ENCODE measurements around the gene GLIS2. TPM values are rescaled to one million over a fixed set of nuclear protein-coding genes. Genes with fewer than 3 reads are reported as not detected.
A peak's percentile ranks its signal among the peaks of the same experiment; 100 is the strongest.

The GLIS2 gene
- total and polyA plus RNA-seq, 10 of the 15 experiments (the other 5 are each of a cell fraction or from before 2014, with no cell fraction given) = 0.03 to 0.64 (median 0.18) TPM; not detected in 4

DNA sequence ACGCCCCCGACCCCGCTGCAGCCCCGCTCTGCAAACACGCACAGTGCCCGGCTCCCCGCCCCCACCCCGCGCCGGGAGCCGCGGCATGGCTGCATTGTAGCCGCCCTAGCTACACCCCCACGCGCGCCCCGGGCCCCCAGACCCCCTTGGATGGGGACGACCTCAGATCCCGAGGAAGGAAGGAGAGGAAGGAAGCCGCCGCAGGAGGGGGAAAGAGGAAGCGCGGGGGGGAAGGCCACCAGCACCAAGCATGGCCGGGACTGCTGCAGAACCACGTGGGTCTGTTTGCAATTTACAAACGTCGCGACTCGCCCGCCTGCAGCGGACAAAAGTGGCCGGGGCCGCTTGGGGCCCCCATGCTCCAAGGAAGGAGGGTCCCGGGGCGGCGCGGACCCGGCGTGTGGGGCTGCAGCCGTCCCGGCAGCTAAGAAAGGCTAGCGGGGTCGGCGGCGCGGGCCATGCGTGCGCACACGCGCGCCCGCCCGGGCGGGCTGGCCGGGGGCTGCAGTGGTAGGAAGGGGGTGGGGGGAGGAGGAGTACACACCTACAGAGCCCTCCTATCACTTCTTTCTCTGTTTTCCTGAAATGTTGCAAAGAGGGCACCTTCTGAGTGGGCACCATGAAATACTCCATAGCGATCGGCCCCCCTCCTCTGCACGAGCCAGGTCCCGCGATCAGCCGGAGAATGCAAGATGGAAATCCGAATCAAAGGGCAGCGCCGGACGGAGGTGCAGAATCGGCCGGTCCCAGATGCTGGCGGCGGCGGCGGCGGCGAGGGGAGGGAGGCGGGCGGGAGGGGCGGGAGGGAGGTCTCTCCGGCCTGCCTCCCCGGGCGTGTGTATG lies 43.5 kb upstream of the GLIS2 start (continued):
- TF ChIP-seq PKNOX1 (IDR thresholded peaks at IDR 0.05) = no peak
- no peak for TF ChIP-seq BMI1 (IDR thresholded peaks at IDR 0.05; ENCODE audit: borderline replicate concordance)
- TF ChIP-seq POLR2AphosphoS2 (IDR thresholded peaks at IDR 0.05; ENCODE audit: low read depth, low read length) = 0 out of 2 replicates have a peak, but pooled peaks have one; percentile 22
- peak; percentile 39 for TF ChIP-seq MYC (IDR thresholded peaks at IDR 0.05; ENCODE audit: insufficient read depth, insufficient read length, insufficient replicate concordance, low read length, severe bottlenecking)
- no peak for TF ChIP-seq ZZZ3 (IDR thresholded peaks at IDR 0.05; ENCODE audit: control insufficient read depth, insufficient read length, low read depth)
- no peak for TF ChIP-seq HDAC6 (IDR thresholded peaks at IDR 0.05; ENCODE audit: unreplicated experiment)
- no peak for TF ChIP-seq STAT3 (IDR thresholded peaks at IDR 0.05; ENCODE audit: low read depth, low read length)
- TF ChIP-seq MEF2B (IDR thresholded peaks at IDR 0.05; ENCODE audit: partially characterized antibody, poor library complexity, severe bottlenecking) = no peak
- no peak for TF ChIP-seq HDGF (IDR thresholded peaks at IDR 0.05)
- TF ChIP-seq RB1 (IDR thresholded peaks at IDR 0.05; ENCODE audit: borderline replicate concordance) = no peak
- TF ChIP-seq IRF4 (IDR thresholded peaks at IDR 0.05; ENCODE audit: low read depth, low read length) = no peak
- TF ChIP-seq CBX5 (IDR thresholded peaks at IDR 0.05; ENCODE audit: low read depth) = no peak
- TF ChIP-seq POLR2AphosphoS5 (IDR thresholded peaks at IDR 0.05; ENCODE audit: low read length) = no peak
- no peak for TF ChIP-seq SREBF1 (IDR thresholded peaks at IDR 0.05; ENCODE audit: low read length)
- no peak for TF ChIP-seq MTA2 (IDR thresholded peaks at IDR 0.05; ENCODE audit: low read depth)
- peak; percentile 48 for TF ChIP-seq USF1 (IDR thresholded peaks at IDR 0.05; ENCODE audit: borderline replicate concordance, extremely low read length, insufficient read depth, low read depth, low read length)
- no peak for TF ChIP-seq SMAD5 (IDR thresholded peaks at IDR 0.05; ENCODE audit: low read depth)
- TF ChIP-seq IRF5 (IDR thresholded peaks at IDR 0.05; ENCODE audit: borderline replicate concordance) = no peak
- TF ChIP-seq ZNF622 (IDR thresholded peaks at IDR 0.05) = no peak
- TF ChIP-seq JUND (IDR thresholded peaks at IDR 0.05; ENCODE audit: low read depth, low read length) = no peak
- no peak for TF ChIP-seq TBL1XR1 (IDR thresholded peaks at IDR 0.05; ENCODE audit: low read depth, low read length)
- TF ChIP-seq SRF (IDR thresholded peaks at IDR 0.05; ENCODE audit: low read depth in 2 of 2, low read length in 2 of 2) = no peak
- TF ChIP-seq TCF12 (IDR thresholded peaks at IDR 0.05; ENCODE audit: low read depth, low read length) = no peak
- TF ChIP-seq CEBPB (IDR thresholded peaks at IDR 0.05; ENCODE audit: borderline replicate concordance in 1 of 2, low read depth in 2 of 2, low read length in 2 of 2) = no peak
- TF ChIP-seq, protein P1, sequence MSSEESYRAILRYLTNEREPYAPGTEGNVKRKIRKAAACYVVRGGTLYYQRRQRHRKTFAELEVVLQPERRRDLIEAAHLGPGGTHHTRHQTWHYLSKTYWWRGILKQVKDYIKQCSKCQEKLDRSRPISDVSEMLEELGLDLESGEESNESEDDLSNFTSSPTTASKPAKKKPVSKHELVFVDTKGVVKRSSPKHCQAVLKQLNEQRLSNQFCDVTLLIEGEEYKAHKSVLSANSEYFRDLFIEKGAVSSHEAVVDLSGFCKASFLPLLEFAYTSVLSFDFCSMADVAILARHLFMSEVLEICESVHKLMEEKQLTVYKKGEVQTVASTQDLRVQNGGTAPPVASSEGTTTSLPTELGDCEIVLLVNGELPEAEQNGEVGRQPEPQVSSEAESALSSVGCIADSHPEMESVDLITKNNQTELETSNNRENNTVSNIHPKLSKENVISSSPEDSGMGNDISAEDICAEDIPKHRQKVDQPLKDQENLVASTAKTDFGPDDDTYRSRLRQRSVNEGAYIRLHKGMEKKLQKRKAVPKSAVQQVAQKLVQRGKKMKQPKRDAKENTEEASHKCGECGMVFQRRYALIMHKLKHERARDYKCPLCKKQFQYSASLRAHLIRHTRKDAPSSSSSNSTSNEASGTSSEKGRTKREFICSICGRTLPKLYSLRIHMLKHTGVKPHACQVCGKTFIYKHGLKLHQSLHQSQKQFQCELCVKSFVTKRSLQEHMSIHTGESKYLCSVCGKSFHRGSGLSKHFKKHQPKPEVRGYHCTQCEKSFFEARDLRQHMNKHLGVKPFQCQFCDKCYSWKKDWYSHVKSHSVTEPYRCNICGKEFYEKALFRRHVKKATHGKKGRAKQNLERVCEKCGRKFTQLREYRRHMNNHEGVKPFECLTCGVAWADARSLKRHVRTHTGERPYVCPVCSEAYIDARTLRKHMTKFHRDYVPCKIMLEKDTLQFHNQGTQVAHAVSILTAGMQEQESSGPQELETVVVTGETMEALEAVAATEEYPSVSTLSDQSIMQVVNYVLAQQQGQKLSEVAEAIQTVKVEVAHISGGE (CRISPR knock-in tag; IDR thresholded peaks at IDR 0.05) = no peak
